IMR-90 (cell line): Measurements from ENCODE around the gene RRP15.

Source experiments
- BHLHE40 ChIP-seq: fragments of 150-350 bp; IDR thresholded peaks from 2 replicates; pipeline ENCODE4 v1.6.1; 2016; ENCODE audit warnings: mild to moderate bottlenecking, low read depth, low read length
- CTCF ChIP-seq: conservative IDR thresholded peaks from 2 replicates; pipeline ENCODE4 v1.5.1; 2012; ENCODE audit warnings: mild to moderate bottlenecking, low read depth, low read length, improper control_type of control experiment
- MXI1 ChIP-seq: IDR thresholded peaks from 2 replicates; pipeline ENCODE4 v1.6.1; 2012; ENCODE audit warnings: low read depth, mild to moderate bottlenecking, low read length, moderate library complexity, borderline replicate concordance
- POLR2A ChIP-seq: IDR thresholded peaks from 2 replicates; pipeline ENCODE4 v1.6.1; 2012; ENCODE audit warnings: mild to moderate bottlenecking, low read depth, low read length
- RCOR1 ChIP-seq: IDR thresholded peaks from 2 replicates; pipeline ENCODE4 v1.6.1; 2012; ENCODE audit warnings: mild to moderate bottlenecking, low read length, improper control_type of control experiment; ENCODE audit not compliant: insufficient replicate concordance
- RFX5 ChIP-seq: IDR thresholded peaks from 2 replicates; pipeline ENCODE4 v1.8.0; 2012; ENCODE audit warnings: low read depth, mild to moderate bottlenecking, low read length, moderate library complexity
- SMC3 ChIP-seq: fragments of 150-350 bp; IDR thresholded peaks from 2 replicates; pipeline ENCODE4 v1.6.1; 2016; ENCODE audit warnings: low read depth, mild to moderate bottlenecking, antibody characterized with exemption, low read length, moderate library complexity
- TF ChIP-seq, protein P1 (sequence below): fragments of 150-350 bp; IDR thresholded peaks from 2 replicates; pipeline ENCODE4 v1.6.1; 2017; ENCODE audit warnings: mild to moderate bottlenecking, antibody characterized with exemption, low read length, low read depth

GRCh38 chr1:218284377-218284916 is 646 bp upstream of the RRP15 start:
- TF ChIP-seq CTCF (no peak), POLR2A (no peak), RCOR1 (no peak), SMC3 (no peak), BHLHE40 (no peak), MXI1 (no peak), RFX5 (no peak)
- TF ChIP-seq, protein P1, sequence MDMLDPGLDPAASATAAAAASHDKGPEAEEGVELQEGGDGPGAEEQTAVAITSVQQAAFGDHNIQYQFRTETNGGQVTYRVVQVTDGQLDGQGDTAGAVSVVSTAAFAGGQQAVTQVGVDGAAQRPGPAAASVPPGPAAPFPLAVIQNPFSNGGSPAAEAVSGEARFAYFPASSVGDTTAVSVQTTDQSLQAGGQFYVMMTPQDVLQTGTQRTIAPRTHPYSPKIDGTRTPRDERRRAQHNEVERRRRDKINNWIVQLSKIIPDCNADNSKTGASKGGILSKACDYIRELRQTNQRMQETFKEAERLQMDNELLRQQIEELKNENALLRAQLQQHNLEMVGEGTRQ, result no peak
